WTC11 (cell line): ENCODE results near the gene P4HB. TPM values are rescaled to one million over a fixed set of nuclear protein-coding genes. Genes with fewer than 3 reads are reported as not detected.

ENCODE experiments used
- ATAC-seq: fragments of 200-7000 bp; cut with Tn5 transposase; 2 replicates; pipeline ENCODE4 v1.10.0; 2021; ENCODE audit warnings: mild to moderate bottlenecking, moderate library complexity
- CTCF ChIA-PET: fragments of 300-600 bp; sonication (Branson Sonifier 250); formaldehyde crosslinking; loops from one replicate; lab custom pipeline; 2021; ENCODE audit warnings: antibody characterized with exemption; lab: Charles Lee
- POLR2A ChIA-PET: fragments of 350-600 bp; sonication (Branson Sonifier 250); formaldehyde crosslinking; loops from one replicate; lab custom pipeline; 2021; ENCODE audit warnings: antibody characterized with exemption; lab: Charles Lee
- DNase-seq: peaks from one replicate; pipeline ENCODE4 v3.0.0; 2021; ENCODE audit warnings: low spot score
- H3K27ac Mint-ChIP-seq: 2 replicates; pipeline ENCODE4 v1.8.0; 2021; ENCODE audit warnings: mixed read lengths
- H3K27me3 Mint-ChIP-seq: 2 replicates; pipeline ENCODE4 v1.8.0; 2021; ENCODE audit warnings: low read depth, mild to moderate bottlenecking, moderate library complexity, mixed read lengths
- H3K36me3 Mint-ChIP-seq: 2 replicates; pipeline ENCODE4 v1.8.0; 2021; ENCODE audit warnings: mixed read lengths
- H3K4me1 Mint-ChIP-seq: 2 replicates; pipeline ENCODE4 v1.8.0; 2022; ENCODE audit warnings: mixed read lengths
- H3K4me3 Mint-ChIP-seq: 2 replicates; pipeline ENCODE4 v1.8.0; 2021; ENCODE audit warnings: mild to moderate bottlenecking, moderate library complexity, mixed read lengths
- H3K9me3 Mint-ChIP-seq: 2 replicates; pipeline ENCODE4 v1.8.0; 2021; ENCODE audit warnings: mixed read lengths
- ARID4B ChIP-seq: sonication (generic); formaldehyde crosslinking; IDR thresholded peaks from 2 replicates; pipeline ENCODE4 v1.8.0; 2023; ENCODE audit warnings: missing genetic modification reagents, mild to moderate bottlenecking, borderline replicate concordance
- E2F1 ChIP-seq: sonication (generic); formaldehyde crosslinking; IDR thresholded peaks from 2 replicates; pipeline ENCODE4 v1.8.0; 2022; ENCODE audit warnings: mild to moderate bottlenecking, missing genetic modification reagents
- EMX1 ChIP-seq: fragments of 250-450 bp; sonication (Bioruptor Pico); IDR thresholded peaks from 2 replicates; pipeline ENCODE4 v1.8.0; 2021; ENCODE audit warnings: mild to moderate bottlenecking
- GRHL2 ChIP-seq: fragments of 250-450 bp; sonication (Bioruptor Pico); IDR thresholded peaks from 2 replicates; pipeline ENCODE4 v1.8.0; 2022; ENCODE audit warnings: mild to moderate bottlenecking, moderate library complexity; ENCODE audit not compliant: insufficient replicate concordance, severe bottlenecking
- JAZF1 ChIP-seq: fragments of 250-450 bp; sonication (Bioruptor Pico); IDR thresholded peaks from 2 replicates; pipeline ENCODE4 v1.9.0; 2021; ENCODE audit warnings: moderate library complexity, mild to moderate bottlenecking, inconsistent platforms
- KAT7 ChIP-seq: sonication (generic); formaldehyde crosslinking; IDR thresholded peaks from 2 replicates; pipeline ENCODE4 v1.8.1; 2023; ENCODE audit warnings: missing genetic modification reagents, mild to moderate bottlenecking, borderline replicate concordance
- MLX ChIP-seq: sonication (generic); formaldehyde crosslinking; IDR thresholded peaks from 2 replicates; pipeline ENCODE4 v1.8.1; 2023; ENCODE audit warnings: mild to moderate bottlenecking, missing genetic modification reagents, moderate library complexity
- OVOL2 ChIP-seq: fragments of 250-450 bp; sonication (Bioruptor Pico); IDR thresholded peaks from 2 replicates; pipeline ENCODE4 v1.9.0; 2021; ENCODE audit warnings: mild to moderate bottlenecking, borderline replicate concordance
- PREB ChIP-seq: sonication (generic); formaldehyde crosslinking; IDR thresholded peaks from 2 replicates; pipeline ENCODE4 v1.8.1; 2022; ENCODE audit warnings: mild to moderate bottlenecking, missing genetic modification reagents, moderate library complexity, borderline replicate concordance
- PRRX2 ChIP-seq: fragments of 250-450 bp; sonication (Bioruptor Pico); IDR thresholded peaks from 2 replicates; pipeline ENCODE4 v1.8.0; 2021; ENCODE audit warnings: mild to moderate bottlenecking
- USF1 ChIP-seq: sonication (generic); formaldehyde crosslinking; IDR thresholded peaks from 2 replicates; pipeline ENCODE4 v1.8.0; 2022; ENCODE audit warnings: mild to moderate bottlenecking, missing genetic modification reagents
- USF2 ChIP-seq: sonication (generic); formaldehyde crosslinking; IDR thresholded peaks from 2 replicates; pipeline ENCODE4 v1.8.1; 2023; ENCODE audit warnings: mild to moderate bottlenecking, missing genetic modification reagents, moderate library complexity
- ZNF121 ChIP-seq: sonication (generic); formaldehyde crosslinking; IDR thresholded peaks from 2 replicates; pipeline ENCODE4 v1.8.0; 2023; ENCODE audit warnings: missing genetic modification reagents
- ZNF138 ChIP-seq: sonication (generic); formaldehyde crosslinking; conservative IDR thresholded peaks from 2 replicates; pipeline ENCODE4 v1.8.1; 2022; ENCODE audit warnings: mild to moderate bottlenecking, moderate library complexity, missing genetic modification reagents
- ZNF317 ChIP-seq: sonication (generic); formaldehyde crosslinking; IDR thresholded peaks from 2 replicates; pipeline ENCODE4 v1.8.1; 2023; ENCODE audit warnings: low read depth, mild to moderate bottlenecking, moderate library complexity, missing genetic modification reagents, borderline replicate concordance
- ZNF532 ChIP-seq: fragments of 250-450 bp; sonication (Bioruptor Pico); IDR thresholded peaks from 2 replicates; pipeline ENCODE4 v1.9.0; 2021; ENCODE audit warnings: mild to moderate bottlenecking, borderline replicate concordance
- total RNA-seq: library from RNA; stranded (reverse); gene quantifications from 3 replicates; pipeline ENCODE4 v1.2.3, GENCODE V29; 2021

Gene P4HB
- total RNA-seq, 1 experiment from 2014 or later, result 380 TPM

GRCh38 chr17:81867170-81867990, 7.0 kb upstream of the P4HB start (continued):
- TF ChIP-seq ZNF532 (CRISPR knock-in tag) (no peak), JAZF1 (CRISPR knock-in tag) (no peak), ARID4B (CRISPR knock-in tag) (0 out of 2 replicates have a peak, but pooled peaks have one; percentile 35), USF2 (CRISPR knock-in tag) (0 out of 2 replicates have a peak, but pooled peaks have one; percentile 24), PRRX2 (CRISPR knock-in tag) (peak; percentile 32), E2F1 (CRISPR knock-in tag) (0 out of 2 replicates have a peak, but pooled peaks have one; percentile 34)

GRCh38 chr17:81866440-81867169, 6.3 kb upstream of the P4HB start:
- no peaks in the 10 kb centered on the region for H3K27me3 Mint-ChIP-seq
- H3K4me3 Mint-ChIP-seq, result no peak overlapping the region
- peaks cover 16% of the 10 kb centered on the region for H3K36me3 Mint-ChIP-seq
- peaks cover 32% of the 10 kb centered on the region for H3K4me1 Mint-ChIP-seq
- no peak for DNase-seq
- CTCF ChIA-PET, result interaction anchor here (0.9 to 1.1 kb wide), 5 partner anchors 41 to 191 kb away, joined by 3 to 5 read pairs (median 3); partner anchors contain the start of gene MAFG
- no peak for ATAC-seq
- POLR2A ChIA-PET, result interaction anchor here (1.0 to 1.9 kb wide), 4 partner anchors 14 to 164 kb away, joined by 3 to 5 read pairs (median 4); partner anchors contain the start of gene MRPL12
- H3K27ac Mint-ChIP-seq, result no peak overlapping the region
- H3K9me3 Mint-ChIP-seq, result no peaks in the 10 kb centered on the region
- TF ChIP-seq ZNF138, result no peak
- TF ChIP-seq ZNF317, result no peak
- 0 out of 2 replicates have a peak, but pooled peaks have one; percentile 41 for TF ChIP-seq EMX1 (CRISPR knock-in tag)
- no peak for TF ChIP-seq ZNF121 (CRISPR knock-in tag)
- TF ChIP-seq USF1, result no peak
- TF ChIP-seq MLX (CRISPR knock-in tag), result 0 out of 2 replicates have a peak, but pooled peaks have one; percentile 9
- TF ChIP-seq PREB (CRISPR knock-in tag), result no peak
- TF ChIP-seq GRHL2 (CRISPR knock-in tag), result no peak
- TF ChIP-seq USF2 (CRISPR knock-in tag), result no peak
- no peak for TF ChIP-seq KAT7 (CRISPR knock-in tag)
- TF ChIP-seq OVOL2 (CRISPR knock-in tag), result no peak; the same call in 1 of the 2 replicates
